Lower leg skin (tissue), 4 donors: ENCODE results near the gene GNS. TPM values are rescaled to one million over a fixed set of nuclear protein-coding genes. Genes with fewer than 3 reads are reported as not detected.

Source experiments
- DNase-seq, 2 donors: peaks; one replicate each; pipeline ENCODE4 v3.0.0-alpha.2; 2019; ENCODE audit warnings: low spot score in 2 of 2
- H3K4me3 ChIP-seq: fragments of 200-600 bp; sonication (generic); 2 replicates; pipeline ENCODE4 v1.5.1; 2017; ENCODE audit warnings: mild to moderate bottlenecking, low read depth; ENCODE audit not compliant: poor library complexity, severe bottlenecking
- POLR2A ChIP-seq, 2 donors: fragments of 450-650 bp; IDR thresholded peaks; one replicate each; pipeline ENCODE4 v1.6.1; 2016 to 2017; ENCODE audit warnings: antibody characterized with exemption in 2 of 2, mild to moderate bottlenecking in 1 of 2, moderate library complexity in 1 of 2
- WGBS, 2 donors: methylation state at CpG; one replicate each; pipeline ENCODE4 v1.1.5; 2018; 5-methylcytosine and 5-hydroxymethylcytosine counted together
- intact Hi-C: fragments of 100-400 bp; cut with DNase I; formaldehyde crosslinking; loops from one replicate; pipeline ENCODE4 v1.15.0; 2023; ENCODE audit warnings: low total_unique reads
- total RNA-seq, 4 donors: library from RNA; depleted of rRNA; stranded (reverse); fragments of >200 nt; gene quantifications; one replicate each; pipeline ENCODE4 v1.1.0, GENCODE V29; 2016
- TF ChIP-seq, protein P1 (sequence below), 3 donors: fragments of 450-650 bp; IDR thresholded peaks; one replicate each; pipeline ENCODE4 v1.5.1; 2016; ENCODE audit warnings: antibody characterized with exemption in 3 of 3, mild to moderate bottlenecking in 3 of 3, moderate library complexity in 2 of 3

Gene GNS
- total RNA-seq, 4 donors from 2014 or later: 42.6 to 64.1 (median 50.1) TPM

DNA sequence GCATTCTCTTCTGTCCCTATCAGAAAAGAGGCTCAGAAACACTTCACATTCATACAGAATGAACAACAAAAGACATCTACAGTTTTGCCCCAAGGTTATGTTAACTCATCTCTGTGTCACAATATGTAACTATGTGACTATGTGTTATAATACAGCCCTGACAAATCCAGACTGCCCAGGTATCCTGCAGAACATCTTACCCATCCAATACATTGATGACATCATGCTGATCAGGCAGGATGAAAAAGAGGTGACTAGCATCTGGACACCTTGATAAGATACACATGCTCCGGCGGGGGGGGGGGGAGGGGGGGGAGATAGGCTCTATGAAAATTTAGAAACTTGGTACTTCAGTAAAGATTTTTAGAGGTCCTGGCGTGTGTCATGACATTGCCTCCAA is 8.3 kb upstream of the GNS start:
- intact Hi-C loops: no loop called here
- WGBS, 2 donors: 58 to 83% methylated on average over 3 of the region's 3 CpGs
- H3K4me3 ChIP-seq: no peak overlapping the region
- DNase-seq: no peak
- TF ChIP-seq, protein P1, sequence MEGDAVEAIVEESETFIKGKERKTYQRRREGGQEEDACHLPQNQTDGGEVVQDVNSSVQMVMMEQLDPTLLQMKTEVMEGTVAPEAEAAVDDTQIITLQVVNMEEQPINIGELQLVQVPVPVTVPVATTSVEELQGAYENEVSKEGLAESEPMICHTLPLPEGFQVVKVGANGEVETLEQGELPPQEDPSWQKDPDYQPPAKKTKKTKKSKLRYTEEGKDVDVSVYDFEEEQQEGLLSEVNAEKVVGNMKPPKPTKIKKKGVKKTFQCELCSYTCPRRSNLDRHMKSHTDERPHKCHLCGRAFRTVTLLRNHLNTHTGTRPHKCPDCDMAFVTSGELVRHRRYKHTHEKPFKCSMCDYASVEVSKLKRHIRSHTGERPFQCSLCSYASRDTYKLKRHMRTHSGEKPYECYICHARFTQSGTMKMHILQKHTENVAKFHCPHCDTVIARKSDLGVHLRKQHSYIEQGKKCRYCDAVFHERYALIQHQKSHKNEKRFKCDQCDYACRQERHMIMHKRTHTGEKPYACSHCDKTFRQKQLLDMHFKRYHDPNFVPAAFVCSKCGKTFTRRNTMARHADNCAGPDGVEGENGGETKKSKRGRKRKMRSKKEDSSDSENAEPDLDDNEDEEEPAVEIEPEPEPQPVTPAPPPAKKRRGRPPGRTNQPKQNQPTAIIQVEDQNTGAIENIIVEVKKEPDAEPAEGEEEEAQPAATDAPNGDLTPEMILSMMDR (IDR thresholded peaks at IDR 0.05): no peak
- TF ChIP-seq POLR2A (IDR thresholded peaks at IDR 0.05): no peak

DNA sequence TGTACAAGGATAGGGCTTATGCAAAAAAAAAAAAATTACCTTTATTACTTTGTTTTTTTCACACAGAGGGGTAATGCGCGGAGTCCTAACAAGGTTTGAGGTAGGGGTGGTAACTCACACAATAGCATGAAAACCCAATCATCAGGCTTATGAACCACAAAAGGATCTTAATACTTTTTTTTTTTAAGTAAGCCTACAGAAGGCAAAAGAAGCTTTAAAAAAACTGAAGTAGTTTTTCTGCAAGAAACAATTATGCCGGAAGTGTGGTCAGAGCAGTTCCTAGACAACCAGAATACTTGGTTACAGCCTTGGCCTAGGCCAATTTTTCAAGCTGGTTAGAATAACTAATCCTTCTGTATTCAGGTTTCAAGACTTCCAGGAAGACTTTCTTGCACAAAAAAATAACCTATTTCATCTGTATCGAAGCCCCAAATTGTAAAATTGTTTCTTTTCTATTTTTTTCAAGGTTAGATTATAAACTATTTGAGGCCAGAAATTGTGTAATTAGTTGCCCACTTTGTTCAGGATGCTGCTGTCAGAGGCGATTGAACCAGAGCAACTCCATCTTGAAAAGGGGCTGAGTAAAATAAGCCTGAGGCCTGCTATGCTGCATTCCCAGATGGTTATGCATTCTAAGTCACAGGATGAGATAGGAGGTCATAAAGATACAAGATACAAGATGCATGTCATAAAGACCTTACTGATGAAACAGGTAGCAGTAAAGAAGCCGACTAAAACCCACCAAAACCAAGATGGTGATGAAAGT is 1.8 kb upstream of the GNS start:
- WGBS, 2 donors: 91 to 94% methylated on average over 6 of the region's 6 CpGs

DNA sequence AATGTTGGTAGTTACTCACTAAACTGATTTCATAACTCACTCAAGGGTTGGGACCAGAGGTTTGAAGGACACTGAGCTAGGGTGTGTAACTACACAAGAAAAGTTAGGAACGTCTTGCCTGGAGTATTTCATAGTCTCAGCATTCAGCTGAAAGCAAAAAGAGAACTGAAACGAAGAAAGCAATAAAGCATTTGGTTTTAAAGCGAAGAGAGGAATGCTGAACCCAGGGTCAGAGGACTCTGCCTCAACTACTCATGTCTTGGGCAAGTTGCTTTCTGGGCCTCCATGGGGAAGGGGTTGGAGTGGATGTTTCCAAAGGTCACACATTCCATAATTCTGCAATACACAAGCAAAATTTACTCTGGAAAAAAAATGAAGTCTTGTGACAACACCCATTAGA is 1.4 kb downstream of the GNS start:
- no peak overlapping the region for H3K4me3 ChIP-seq
- intact Hi-C loops: no loop called here
- DNase-seq: no peak
- TF ChIP-seq POLR2A (IDR thresholded peaks at IDR 0.05): no peak
- TF ChIP-seq, protein P1 (IDR thresholded peaks at IDR 0.05): no peak
- WGBS, 2 donors: 36 to 43% methylated on average over 3 of the region's 3 CpGs

More for the DNA sequence above, 1.8 kb upstream of the GNS start:
- intact Hi-C loops: no loop called here
- no peak overlapping the region for H3K4me3 ChIP-seq
- DNase-seq: no peak
- TF ChIP-seq, protein P1 (IDR thresholded peaks at IDR 0.05): no peak
- no peak for TF ChIP-seq POLR2A (IDR thresholded peaks at IDR 0.05)

DNA sequence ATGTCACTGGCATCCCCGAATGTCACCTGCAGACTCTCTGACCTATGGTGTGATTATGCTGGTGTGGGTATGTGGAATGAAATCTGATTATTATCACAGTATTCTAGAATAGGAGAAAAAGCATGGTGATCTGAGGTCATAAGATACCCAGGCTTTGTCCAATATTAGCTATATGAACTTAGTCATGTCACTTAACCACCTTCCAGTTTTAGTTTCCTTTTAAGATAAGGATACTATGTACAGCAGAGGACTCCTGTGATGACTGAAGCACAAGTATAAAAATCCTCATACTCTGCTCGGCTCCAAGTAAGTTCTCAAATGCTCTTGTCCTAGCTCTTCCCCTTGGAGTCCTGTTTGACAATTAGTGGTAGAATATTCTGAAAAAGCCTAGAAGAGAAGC is 2.8 kb downstream of the GNS start:
- DNase-seq: no peak
- 82 to 89% methylated on average over 2 of the region's 2 CpGs for WGBS, 2 donors
- intact Hi-C loops: no loop called here
- H3K4me3 ChIP-seq: no peak overlapping the region
- TF ChIP-seq, protein P1 (IDR thresholded peaks at IDR 0.05): no peak
- TF ChIP-seq POLR2A (IDR thresholded peaks at IDR 0.05): no peak

DNA sequence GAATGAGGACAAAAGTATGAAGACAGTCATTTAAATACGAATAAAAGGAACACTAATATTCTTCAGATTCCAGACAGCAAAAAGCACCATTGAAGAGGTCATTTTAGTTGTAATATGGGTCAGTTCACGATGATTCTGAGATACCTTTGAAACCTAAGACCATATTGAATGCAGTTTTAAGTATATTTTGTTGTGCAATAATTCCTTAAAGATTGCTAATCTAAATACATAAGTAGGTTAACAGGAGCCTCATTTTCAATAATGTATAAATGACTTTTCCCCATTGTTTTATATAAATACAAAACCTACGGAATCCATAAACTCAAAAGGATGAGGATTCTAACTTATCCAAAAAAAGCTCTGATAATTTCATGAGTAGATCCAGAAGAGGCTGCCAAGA is 5.8 kb downstream of the GNS start:
- intact Hi-C loops: no loop called here
- DNase-seq: no peak
- no peak overlapping the region for H3K4me3 ChIP-seq
- no peak for TF ChIP-seq POLR2A (IDR thresholded peaks at IDR 0.05)
- TF ChIP-seq, protein P1 (IDR thresholded peaks at IDR 0.05): no peak
- WGBS, 2 donors: 87 to 89% methylated on average over 3 of the region's 3 CpGs

DNA sequence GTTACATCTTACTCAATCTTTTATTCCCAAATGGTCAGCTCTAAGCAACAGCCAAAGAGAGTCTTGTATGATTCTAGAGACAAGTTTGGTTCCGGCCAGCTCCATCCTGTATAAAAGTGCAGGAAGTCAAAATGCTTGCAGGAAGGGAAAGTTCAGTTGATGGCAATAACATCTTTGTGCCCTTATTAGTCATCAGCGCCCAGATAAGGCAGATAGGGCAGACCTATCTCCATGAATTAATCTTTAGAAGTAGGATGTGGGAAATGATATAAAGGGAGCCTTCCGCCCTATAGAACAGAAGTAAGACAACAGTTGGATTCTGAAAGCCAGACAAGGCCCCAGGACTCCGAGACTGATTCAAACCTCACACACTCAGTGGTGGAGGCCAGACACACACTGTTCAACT is 6.4 kb downstream of the GNS start:
- WGBS, 2 donors: 66 to 78% methylated on average over 4 of the region's 4 CpGs
- DNase-seq: no peak
- intact Hi-C loops: no loop called here
- H3K4me3 ChIP-seq: no peak overlapping the region
- TF ChIP-seq, protein P1 (IDR thresholded peaks at IDR 0.05): no peak
- TF ChIP-seq POLR2A (IDR thresholded peaks at IDR 0.05): no peak
